SK-N-SH (cell line): ENCODE results near the gene ACSS1. TPM values are rescaled to one million over a fixed set of nuclear protein-coding genes. Genes with fewer than 3 reads are reported as not detected.

Experiments used
- CTCF ChIA-PET: fragments of 300-600, 350-600 bp; formaldehyde crosslinking; extraction: SDS; loops from one replicate; lab custom pipeline; 2021; lab: Yijun Ruan, JAX
- POLR2A ChIA-PET: fragments of 350-600 bp; sonication (Branson Sonifier 250); formaldehyde crosslinking; extraction: SDS; loops from one replicate; lab custom pipeline; 2020; ENCODE audit warnings: antibody characterized with exemption, inconsistent platforms; lab: Yijun Ruan, JAX
- DNase-seq: peaks from one replicate; pipeline ENCODE4 v3.0.0; 2012
- H2AFZ ChIP-seq: fragments of 200-600 bp; sonication (generic); 2 replicates; pipeline ENCODE4 v1.8.1; 2016; ENCODE audit warnings: antibody characterized with exemption, mild to moderate bottlenecking, low read depth
- H3F3A ChIP-seq: fragments of 200-600 bp; sonication (generic); replicated peaks from 2 replicates; pipeline ENCODE3; 2016; ENCODE audit warnings: antibody characterized with exemption, mild to moderate bottlenecking; ENCODE audit not compliant: insufficient read depth
- H3K27ac ChIP-seq, 2 experiments: fragments of 200-500 bp in 1 of 2; fragments of 200-600 bp in 1 of 2; sonication (Bioruptor generic) in 1 of 2; sonication (generic), shearing (Covaris generic) in 1 of 2; 2 replicates each; pipeline versions ENCODE4 v1.5.1 to v1.6.1; 2014 to 2016; ENCODE audit warnings: low read depth in 2 of 2, inconsistent platforms in 1 of 2, low read length in 1 of 2, mild to moderate bottlenecking in 1 of 2, mixed read lengths in 1 of 2
- H3K27me3 ChIP-seq: fragments of 200-600 bp; sonication (generic), shearing (Covaris generic); 2 replicates; pipeline ENCODE4 v1.6.1; 2016; ENCODE audit warnings: mixed run types; ENCODE audit not compliant: insufficient read depth
- H3K36me3 ChIP-seq, 2 experiments: fragments of 200-500 bp in 1 of 2; fragments of 200-600 bp in 1 of 2; sonication (Bioruptor generic) in 1 of 2; sonication (generic) in 1 of 2; replicated peaks in 1 of 2; 2 replicates each; pipeline versions ENCODE3 to v1.5.1; 2014 to 2016; ENCODE audit warnings: low read length in 1 of 2, mild to moderate bottlenecking in 1 of 2; ENCODE audit not compliant: insufficient read depth in 2 of 2, control insufficient read depth in 1 of 2
- H3K4me1 ChIP-seq, 2 experiments: fragments of 200-500 bp in 1 of 2; fragments of 200-600 bp in 1 of 2; sonication (Bioruptor generic) in 1 of 2; sonication (generic), shearing (Covaris generic) in 1 of 2; 2 replicates each; pipeline versions ENCODE4 v1.5.1 to v1.6.1; 2014 to 2016; ENCODE audit warnings: low read depth in 1 of 2, low read length in 1 of 2, mixed run types in 1 of 2; ENCODE audit not compliant: insufficient read depth in 2 of 2, control insufficient read depth in 1 of 2
- H3K4me2 ChIP-seq: fragments of 200-600 bp; sonication (generic), shearing (Covaris generic); 2 replicates; pipeline ENCODE4 v1.6.1; 2017; ENCODE audit warnings: mixed run types
- H3K4me3 ChIP-seq, 2 experiments: fragments of 200-500 bp in 1 of 2; fragments of 200-600 bp in 1 of 2; sonication (Bioruptor generic) in 1 of 2; sonication (generic), shearing (Covaris generic) in 1 of 2; 2 replicates each; pipeline versions ENCODE4 v1.5.1 to v1.8.1; 2014 to 2016; ENCODE audit warnings: low read depth in 2 of 2, inconsistent platforms in 1 of 2, low read length in 1 of 2, mild to moderate bottlenecking in 1 of 2, mixed read lengths in 1 of 2, moderate library complexity in 1 of 2
- H3K79me2 ChIP-seq: fragments of 200-600 bp; sonication (generic); 2 replicates; pipeline ENCODE4 v1.8.1; 2017; ENCODE audit warnings: mild to moderate bottlenecking; ENCODE audit not compliant: insufficient read depth
- H3K9ac ChIP-seq: fragments of 200-600 bp; sonication (generic); 2 replicates; pipeline ENCODE4 v1.6.1; 2017; ENCODE audit warnings: mixed run types
- H3K9me2 ChIP-seq: fragments of 200-600 bp; sonication (generic); 2 replicates; pipeline ENCODE4 v1.6.1; 2017; ENCODE audit warnings: mixed run types
- H3K9me3 ChIP-seq: fragments of 200-600 bp; sonication (generic); 2 replicates; pipeline ENCODE4 v1.6.1; 2017; ENCODE audit warnings: mixed run types, mild to moderate bottlenecking, moderate library complexity
- H4K20me1 ChIP-seq: fragments of 200-600 bp; sonication (generic); 2 replicates; pipeline ENCODE4 v1.6.1; 2017; ENCODE audit warnings: mild to moderate bottlenecking, mixed run types; ENCODE audit not compliant: insufficient read depth
- CHD2 ChIP-seq: fragments of 150-350 bp; IDR thresholded peaks from 2 replicates; pipeline ENCODE4 v1.6.1; 2018; ENCODE audit warnings: low read length; ENCODE audit not compliant: partially characterized antibody
- ELF1 ChIP-seq: IDR thresholded peaks from 2 replicates; pipeline ENCODE4 v1.4.0; 2012
- FOXM1 ChIP-seq: IDR thresholded peaks from 2 replicates; pipeline ENCODE4 v1.4.0; 2012; ENCODE audit warnings: low read depth, mild to moderate bottlenecking
- GABPA ChIP-seq: IDR thresholded peaks from 2 replicates; pipeline ENCODE4 v1.4.0; 2012; ENCODE audit warnings: low read depth, mild to moderate bottlenecking
- GATA2 ChIP-seq: sonication (generic); formaldehyde crosslinking; IDR thresholded peaks from 2 replicates; pipeline ENCODE4 v1.5.0; 2020; ENCODE audit warnings: mild to moderate bottlenecking, missing genetic modification reagents
- IRF3 ChIP-seq: fragments of 150-350 bp; IDR thresholded peaks from 2 replicates; pipeline ENCODE4 v1.6.1; 2016; ENCODE audit warnings: mild to moderate bottlenecking, low read depth, low read length
- JUND ChIP-seq: IDR thresholded peaks from 2 replicates; pipeline ENCODE4 v1.4.0; 2012
- MEF2A ChIP-seq: IDR thresholded peaks from 2 replicates; pipeline ENCODE4 v1.4.0; 2012; ENCODE audit warnings: low read depth, borderline replicate concordance
- MXI1 ChIP-seq: IDR thresholded peaks from 2 replicates; pipeline ENCODE4 v1.6.1; 2012; ENCODE audit warnings: mild to moderate bottlenecking, low read depth, low read length, improper control_type of control experiment
- NFIC ChIP-seq: IDR thresholded peaks from 2 replicates; pipeline ENCODE4 v1.4.0; 2012; ENCODE audit warnings: borderline replicate concordance
- NRF1 ChIP-seq: IDR thresholded peaks from 2 replicates; pipeline ENCODE4 v1.6.1; 2012; ENCODE audit warnings: low read depth, mild to moderate bottlenecking, low read length
- POLR2AphosphoS5 ChIP-seq: IDR thresholded peaks from 2 replicates; pipeline ENCODE4 v1.6.1; 2012; ENCODE audit warnings: low read depth, low read length
- RCOR1 ChIP-seq: fragments of 150-350 bp; IDR thresholded peaks from 2 replicates; pipeline ENCODE4 v1.6.1; 2017; ENCODE audit warnings: antibody characterized with exemption, low read length
- RXRA ChIP-seq: IDR thresholded peaks from 2 replicates; pipeline ENCODE4 v1.4.0; 2012; ENCODE audit warnings: low read depth, mild to moderate bottlenecking, borderline replicate concordance
- TAF1 ChIP-seq: IDR thresholded peaks from 2 replicates; pipeline ENCODE4 v1.6.1; 2012; ENCODE audit warnings: low read depth, mild to moderate bottlenecking, low read length, moderate library complexity, borderline replicate concordance
- TCF12 ChIP-seq: IDR thresholded peaks from 2 replicates; pipeline ENCODE4 v1.4.0; 2012
- TEAD4 ChIP-seq: IDR thresholded peaks from 2 replicates; pipeline ENCODE4 v1.4.0; 2012; ENCODE audit warnings: mild to moderate bottlenecking, borderline replicate concordance; ENCODE audit not compliant: insufficient read depth
- USF2 ChIP-seq: fragments of 150-350 bp; IDR thresholded peaks from 2 replicates; pipeline ENCODE4 v1.6.1; 2017; ENCODE audit warnings: antibody characterized with exemption, low read length, low read depth, borderline replicate concordance
- YY1 ChIP-seq: IDR thresholded peaks from 2 replicates; pipeline ENCODE4 v1.4.0; 2012; ENCODE audit warnings: low read depth, mild to moderate bottlenecking
- WGBS: methylation state at CpG from one replicate; pipeline ENCODE4 v1.1.6; 2017; ENCODE audit warnings: low lambda C conversion rate; 5-methylcytosine and 5-hydroxymethylcytosine counted together
- polyA plus RNA-seq, 3 experiments: library from polyadenylated mRNA; depleted of rRNA; stranded (reverse); fragments of >200 nt; gene quantifications; 2 replicates each; pipeline ENCODE4 v1.2.3, GENCODE V29; 2012
- TF ChIP-seq, protein P1 (sequence below): IDR thresholded peaks from 2 replicates; pipeline ENCODE4 v1.4.0; 2012; ENCODE audit warnings: low read depth

ACSS1 gene
- polyA plus RNA-seq, 1 of the 3 experiments (the other 2 are of a cell fraction), result 2.0 TPM

GRCh38 chr20:24958506-24959385 lies 99.2 kb downstream of the ACSS1 start:
- Histone ChIP-seq H3K4me3 (no peak overlapping the region), H3F3A (no peaks in the 10 kb centered on the region), H3K9me2 (no peaks in the 10 kb centered on the region), H3K9ac (no peak overlapping the region), H3K36me3 (peaks cover 5 to 50% of the 10 kb centered on the region in 2 experiments), H2AFZ (no peak overlapping the region), H4K20me1 (no peaks in the 10 kb centered on the region), H3K27me3 (no peaks in the 10 kb centered on the region), H3K4me2 (no peak overlapping the region), H3K27ac (no peak overlapping the region), H3K4me1 (no peaks in the 10 kb centered on the region; a peak in 1 of 4 replicates), H3K79me2 (no peaks in the 10 kb centered on the region), H3K9me3 (no peaks in the 10 kb centered on the region)
- DNase-seq, result no peak
- WGBS, result 98% methylated on average over 14 of the region's 20 CpGs
- ChIA-PET CTCF (no interaction called here), POLR2A (no interaction called here)
- TF ChIP-seq POLR2AphosphoS5 (no peak), IRF3 (no peak), FOXM1 (no peak), CHD2 (no peak), NFIC (no peak), MEF2A (no peak), GABPA (no peak), RCOR1 (no peak), RXRA (no peak), YY1 (no peak), TCF12 (no peak), TAF1 (no peak), USF2 (no peak), TEAD4 (no peak), GATA2 (CRISPR knock-in tag) (no peak), JUND (no peak), MXI1 (no peak), ELF1 (no peak), NRF1 (no peak)
- TF ChIP-seq, protein P1, sequence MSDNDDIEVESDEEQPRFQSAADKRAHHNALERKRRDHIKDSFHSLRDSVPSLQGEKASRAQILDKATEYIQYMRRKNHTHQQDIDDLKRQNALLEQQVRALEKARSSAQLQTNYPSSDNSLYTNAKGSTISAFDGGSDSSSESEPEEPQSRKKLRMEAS, result no peak
